Endothelial cell of umbilical vein (primary cell): ENCODE results near the gene CARD14. TPM values are rescaled to one million over a fixed set of nuclear protein-coding genes. Genes with fewer than 3 reads are reported as not detected.

Experiments
- BruUV-seq: library from RNA; stranded (reverse); fragments of 400-500 nt; replicated peaks from 2 replicates; lab custom pipeline; 2021; lab: Mats Ljungman, UMichigan
- CTCF ChIA-PET: fragments of 300-600, 350-600 bp; sonication (Branson Sonifier 250); formaldehyde crosslinking; loops from one replicate; lab custom pipeline; 2021; ENCODE audit warnings: antibody characterized with exemption, inconsistent platforms; lab: Charles Lee
- POLR2A ChIA-PET: fragments of 300-600, 350-600 bp; sonication (Branson Sonifier 250); formaldehyde crosslinking; loops from one replicate; lab custom pipeline; 2021; ENCODE audit warnings: antibody characterized with exemption, inconsistent platforms; lab: Charles Lee
- DNase-seq: peaks from one replicate; pipeline ENCODE4 v3.0.0-alpha.2; 2011; ENCODE audit warnings: low read depth, low spot score
- FAIRE-seq: peaks from 2 replicates; lab custom pipeline; 2011; peaks lifted over from hg19 to GRCh38; lab: Jason Lieb, UNC
- H2AFZ ChIP-seq: 2 replicates; pipeline ENCODE4 v1.6.0; 2012; ENCODE audit warnings: low read depth, low read length, control low read depth, inconsistent platforms
- H3K27ac ChIP-seq: 2 replicates; pipeline ENCODE4 v1.5.1; 2011; ENCODE audit warnings: low read depth, mild to moderate bottlenecking, control low read depth, low read length, moderate library complexity; ENCODE audit not compliant: insufficient read depth
- H3K27me3 ChIP-seq, 2 experiments: 2 replicates each; pipeline versions ENCODE4 v1.6.0 to v1.6.1; 2011; ENCODE audit warnings: low read length in 2 of 2, mixed read lengths in 1 of 2; ENCODE audit not compliant: control insufficient read depth in 2 of 2, insufficient read depth in 2 of 2
- H3K36me3 ChIP-seq, 2 experiments: 2 replicates in 1 of 2; 3 replicates in 1 of 2; pipeline ENCODE4 v1.5.1; 2011; ENCODE audit warnings: low read length in 2 of 2, mild to moderate bottlenecking in 1 of 2, moderate library complexity in 1 of 2; ENCODE audit not compliant: control insufficient read depth in 2 of 2, insufficient read depth in 2 of 2; ENCODE audit errors: extremely low read depth in 1 of 2
- H3K4me1 ChIP-seq: 3 replicates; pipeline ENCODE4 v1.5.1; 2011; ENCODE audit warnings: mild to moderate bottlenecking, low read length; ENCODE audit not compliant: control insufficient read depth, insufficient read depth; ENCODE audit errors: extremely low read depth
- H3K4me2 ChIP-seq: 2 replicates; pipeline ENCODE4 v1.6.1; 2011; ENCODE audit warnings: low read length, control low read depth, mixed read lengths; ENCODE audit not compliant: insufficient read depth
- H3K4me3 ChIP-seq, 3 experiments: fragments of 200-600 bp in 1 of 3; sonication (generic), shearing (Covaris generic) in 1 of 3; replicated peaks in 1 of 3; 2 replicates each; pipeline ENCODE4 v1.5.1; 2011 to 2016; ENCODE audit warnings: control low read depth in 3 of 3, low read length in 3 of 3, mild to moderate bottlenecking in 2 of 3, inconsistent platforms in 1 of 3, low read depth in 1 of 3, moderate library complexity in 1 of 3; ENCODE audit not compliant: insufficient read depth in 1 of 3
- H3K79me2 ChIP-seq: 2 replicates; pipeline ENCODE4 v1.6.0; 2012; ENCODE audit warnings: low read length, inconsistent platforms; ENCODE audit not compliant: control insufficient read depth, insufficient read depth
- H3K9ac ChIP-seq: replicated peaks from 2 replicates; pipeline ENCODE3; 2011; ENCODE audit warnings: low read length, control low read depth; ENCODE audit not compliant: insufficient read depth; ENCODE audit errors: extremely low read depth
- H3K9me1 ChIP-seq: replicated peaks from 3 replicates; pipeline ENCODE4 v1.6.0; 2011; ENCODE audit warnings: mild to moderate bottlenecking, low read length; ENCODE audit not compliant: control insufficient read depth, insufficient read depth; ENCODE audit errors: extremely low read depth
- H3K9me3 ChIP-seq: replicated peaks from 2 replicates; pipeline ENCODE4 v1.5.1; 2012; ENCODE audit warnings: low read length, inconsistent platforms; ENCODE audit not compliant: control insufficient read depth, insufficient read depth
- H4K20me1 ChIP-seq: replicated peaks from 2 replicates; pipeline ENCODE3; 2011; ENCODE audit warnings: mild to moderate bottlenecking, low read length; ENCODE audit not compliant: control insufficient read depth, insufficient read depth; ENCODE audit errors: extremely low read depth
- CTCF ChIP-seq, 2 donors: IDR thresholded peaks; 1 replicate in 1 of 2; 2 replicates in 1 of 2; pipeline ENCODE4 v1.5.1; 2011; ENCODE audit warnings: low read length in 2 of 2, mild to moderate bottlenecking in 2 of 2, moderate library complexity in 2 of 2, control low read depth in 1 of 2, inconsistent platforms in 1 of 2, low read depth in 1 of 2; ENCODE audit not compliant: insufficient read depth in 1 of 2; ENCODE audit errors: extremely low read depth in 1 of 2
- EZH2 ChIP-seq: IDR thresholded peaks from 2 replicates; pipeline ENCODE4 v1.6.1; 2012; ENCODE audit warnings: borderline replicate concordance, low read depth, mild to moderate bottlenecking, moderate library complexity, low read length, inconsistent platforms; ENCODE audit not compliant: severe bottlenecking
- FOS ChIP-seq: IDR thresholded peaks from 2 replicates; pipeline ENCODE4 v1.6.1; 2011; ENCODE audit warnings: mild to moderate bottlenecking, low read length, moderate library complexity, borderline replicate concordance; ENCODE audit not compliant: insufficient read depth
- GATA2 ChIP-seq: IDR thresholded peaks from 2 replicates; pipeline ENCODE4 v1.7.0; 2011; ENCODE audit warnings: low read depth, mild to moderate bottlenecking, moderate library complexity, mixed read lengths, low read length; ENCODE audit not compliant: insufficient read length, insufficient read depth
- JUN ChIP-seq: IDR thresholded peaks from 2 replicates; pipeline ENCODE4 v1.6.1; 2011; ENCODE audit warnings: borderline replicate concordance, low read depth; ENCODE audit not compliant: insufficient read length, insufficient read depth
- MYC ChIP-seq: IDR thresholded peaks from one replicate; pipeline ENCODE4 v1.6.1; 2011; ENCODE audit warnings: mild to moderate bottlenecking, low read depth, low read length
- POLR2A ChIP-seq: IDR thresholded peaks from 2 replicates; pipeline ENCODE4 v1.6.1; 2012; ENCODE audit warnings: low read depth, mild to moderate bottlenecking, control low read depth, low read length
- POLR2AphosphoS5 ChIP-seq: IDR thresholded peaks from 2 replicates; pipeline ENCODE4 v1.6.1; 2012; ENCODE audit warnings: low read depth, mild to moderate bottlenecking, control low read depth, low read length, moderate library complexity; ENCODE audit not compliant: insufficient read depth
- dilution Hi-C: fragments of 300-500 bp; cut with MboI; formaldehyde crosslinking; loops from one replicate; pipeline ENCODE4 v1.15.0; 2019; ENCODE audit warnings: low sequenced_read_pairs; ENCODE audit not compliant: extremely low pct_ligation_motif_present
- intact Hi-C: fragments of 100-400 bp; cut with micrococcal nuclease; formaldehyde crosslinking; loops from one replicate; pipeline ENCODE4 v1.10.0; 2022
- polyA plus RNA-seq, 4 experiments: library from polyadenylated mRNA; depleted of rRNA in 3 of 4; stranded (reverse) in 3 of 4; unstranded in 1 of 4; fragments of >200 nt; gene quantifications; 2 replicates each; pipeline versions ENCODE4 v1.2.1 to v1.2.3, GENCODE V29; 2011 to 2012; ENCODE audit warnings: missing spikeins in 1 of 4
- total RNA-seq: library from RNA; stranded (reverse); gene quantifications from 2 replicates; pipeline ENCODE4 v1.2.3, GENCODE V29; 2021
- TF ChIP-seq, protein P1 (sequence below): IDR thresholded peaks from 2 replicates; pipeline ENCODE4 v1.6.1; 2011; ENCODE audit not compliant: insufficient read depth, insufficient read length

The CARD14 gene
- total and polyA plus RNA-seq, 2 donors (not counting 3 experiments of a cell fraction or from before 2014, with no cell fraction given): not detected

DNA sequence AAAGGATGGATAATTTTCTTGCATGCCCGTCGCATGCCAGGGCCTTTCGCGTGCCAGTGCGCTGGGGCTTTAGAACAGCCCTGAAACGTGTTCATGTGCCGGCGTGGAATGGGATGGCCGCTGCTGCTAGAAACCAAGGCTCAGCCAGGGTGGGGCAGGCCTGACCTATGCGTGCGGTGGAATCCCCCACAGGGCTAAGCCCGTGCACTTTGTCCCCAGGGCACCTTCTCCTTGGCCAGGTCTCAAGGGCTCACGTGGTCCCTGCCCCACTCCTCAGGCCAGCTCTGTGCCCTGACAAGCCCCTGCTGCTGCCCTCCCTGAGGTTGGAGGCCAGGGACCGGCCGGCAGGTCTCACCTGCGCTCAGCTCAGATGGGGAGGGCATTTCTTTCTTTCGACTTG lies 77.7 kb downstream of the CARD14 start:
- Histone ChIP-seq H3K9ac (no peak overlapping the region), H2AFZ (no peak overlapping the region), H3K4me2 (no peak overlapping the region), H3K36me3 (peaks cover 0 to 20% of the 10 kb centered on the region in 2 experiments), H3K4me1 (no peaks in the 10 kb centered on the region), H3K79me2 (no peaks in the 10 kb centered on the region), H4K20me1 (no peaks in the 10 kb centered on the region), H3K9me1 (no peaks in the 10 kb centered on the region), H3K9me3 (no peaks in the 10 kb centered on the region), H3K27ac (no peak overlapping the region), H3K4me3 (no peak overlapping the region), H3K27me3 (no peaks in the 10 kb centered on the region)
- POLR2A ChIA-PET: no interaction called here
- no peak for DNase-seq
- intact Hi-C loops (no loop called here), dilution Hi-C loops (no loop called here)
- no peak for TF ChIP-seq POLR2AphosphoS5
- no peak for TF ChIP-seq JUN
- no peak for TF ChIP-seq POLR2A
- TF ChIP-seq EZH2: no peak
- TF ChIP-seq GATA2: no peak
- no peak for TF ChIP-seq FOS
- no peak for TF ChIP-seq MYC
- no peak for TF ChIP-seq CTCF (IDR thresholded peaks at IDR 0.05; ENCODE audit: extremely low read depth in 1 of 2, insufficient read depth in 1 of 2, low read depth in 1 of 2, low read length in 2 of 2)
- TF ChIP-seq, protein P1, sequence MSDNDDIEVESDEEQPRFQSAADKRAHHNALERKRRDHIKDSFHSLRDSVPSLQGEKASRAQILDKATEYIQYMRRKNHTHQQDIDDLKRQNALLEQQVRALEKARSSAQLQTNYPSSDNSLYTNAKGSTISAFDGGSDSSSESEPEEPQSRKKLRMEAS: no peak
- CTCF ChIA-PET: no interaction called here
- no peak for FAIRE-seq
- BruUV-seq: no TSS peak
